Stimulated activated memory B cell treated with anti-CD40 and anti-IgM and Interleukin-4, amounts not matched to agents 10 μg/mL and 1 μg/mL and 100 μg/mL, for 72 hours (primary cell): Measurements from ENCODE around the gene PCDHGB3.
"Not testable (repeated sequence)": the region's sequence is repeated elsewhere in the genome, so short reads cannot be mapped to it uniquely, and the experiment has no call there.

Experiments
- ATAC-seq: fragments of 150-1000 bp; cut with Tn5 transposase; 2 replicates; pipeline ENCODE4 v1.10.0; 2021
- H3K27ac Mint-ChIP-seq: one replicate; pipeline ENCODE4 v1.8.0; 2022; ENCODE audit warnings: mild to moderate bottlenecking, mixed read lengths
- H3K27me3 Mint-ChIP-seq: one replicate; pipeline ENCODE4 v1.8.0; 2022; ENCODE audit warnings: mixed read lengths
- H3K36me3 Mint-ChIP-seq: one replicate; pipeline ENCODE4 v1.8.0; 2022; ENCODE audit warnings: mixed read lengths
- H3K4me1 Mint-ChIP-seq: one replicate; pipeline ENCODE4 v1.8.0; 2022; ENCODE audit warnings: mixed read lengths
- H3K4me3 Mint-ChIP-seq: one replicate; pipeline ENCODE4 v1.8.0; 2022; ENCODE audit warnings: mild to moderate bottlenecking, moderate library complexity, mixed read lengths
- H3K9me3 Mint-ChIP-seq: one replicate; pipeline ENCODE4 v1.8.0; 2022; ENCODE audit warnings: mixed read lengths

PCDHGB3 gene

GRCh38 chr5:141369994-141370848 lies at the start of gene PCDHGB3:
PCDHGB3 (plus strand) TSS chr5:141370242; CDS start chr5:141370395, 153 bp downstream.
- Mint-ChIP-seq H3K36me3 (peaks cover 11% of the 10 kb centered on the region), H3K9me3 (peaks cover 3% of the 10 kb centered on the region), H3K4me1 (peaks cover 6% of the 10 kb centered on the region), H3K27ac (peak within 1 kb of the TSS; percentile 83), H3K27me3 (peaks cover 34% of the 10 kb centered on the region), H3K4me3 (peak within 1 kb of the TSS; percentile 90)
- ATAC-seq, result peak; percentile 77

GRCh38 chr5:141322261-141322660 lies 47.8 kb upstream of the PCDHGB3 start:
- Mint-ChIP-seq H3K27ac (no peak overlapping the region), H3K4me1 (peaks cover 36% of the 10 kb centered on the region), H3K36me3 (peaks cover 29% of the 10 kb centered on the region), H3K9me3 (peaks cover 15% of the 10 kb centered on the region), H3K27me3 (peaks cover 14% of the 10 kb centered on the region), H3K4me3 (peak overlapping the region; percentile 31)
- no peak for ATAC-seq

GRCh38 chr5:141326088-141326854 lies 43.8 kb upstream of the PCDHGB3 start:
- Mint-ChIP-seq H3K4me3 (peak overlapping the region; percentile 84), H3K4me1 (peaks cover 15% of the 10 kb centered on the region), H3K9me3 (peaks cover 6% of the 10 kb centered on the region), H3K27me3 (peaks cover 30% of the 10 kb centered on the region), H3K36me3 (no peaks in the 10 kb centered on the region), H3K27ac (peak overlapping the region; percentile 74)
- ATAC-seq, result peak; percentile 82

GRCh38 chr5:141328231-141328630 lies 41.8 kb upstream of the PCDHGB3 start:
- Mint-ChIP-seq H3K36me3 (no peaks in the 10 kb centered on the region), H3K27me3 (peaks cover 50% of the 10 kb centered on the region), H3K27ac (no peak overlapping the region), H3K4me3 (no peak overlapping the region), H3K9me3 (peaks cover 6% of the 10 kb centered on the region), H3K4me1 (peaks cover 9% of the 10 kb centered on the region)
- ATAC-seq, result no peak

- peaks cover 9% of the 10 kb centered on the region for H3K4me1 Mint-ChIP-seq
- no peaks in the 10 kb centered on the region for H3K36me3 Mint-ChIP-seq
- peak within 1 kb of the TSS; percentile 16 for H3K4me3 Mint-ChIP-seq
- H3K27ac Mint-ChIP-seq, result no peak within 1 kb of the TSS
- peaks cover 11% of the 10 kb centered on the region for H3K9me3 Mint-ChIP-seq
- no peak for ATAC-seq
- peaks cover 68% of the 10 kb centered on the region for H3K27me3 Mint-ChIP-seq
Measured at GRCh38 chr5:141330299-141331080, 39.6 kb upstream of the PCDHGB3 start, which contains the start of gene PCDHGA1. PCDHGA1 (plus strand) TSS chr5:141330514.

- not testable (repeated sequence) for H3K4me3 Mint-ChIP-seq, H3K4me1 Mint-ChIP-seq, H3K27ac Mint-ChIP-seq, ATAC-seq, H3K36me3 Mint-ChIP-seq
- H3K9me3 Mint-ChIP-seq, result peaks cover 20% of the 10 kb centered on the region
- H3K27me3 Mint-ChIP-seq, result peaks cover 72% of the 10 kb centered on the region
Measured at GRCh38 chr5:141332571-141332970, 37.5 kb upstream of the PCDHGB3 start.

GRCh38 chr5:141338538-141339306 lies 31.3 kb upstream of the PCDHGB3 start, which contains the start of gene PCDHGA2:
PCDHGA2 (plus strand) TSS chr5:141338760.
- Mint-ChIP-seq H3K27ac (no peak within 1 kb of the TSS), H3K9me3 (peaks cover 27% of the 10 kb centered on the region), H3K4me1 (no peaks in the 10 kb centered on the region), H3K36me3 (no peaks in the 10 kb centered on the region), H3K4me3 (peak within 1 kb of the TSS; percentile 18), H3K27me3 (peaks cover 91% of the 10 kb centered on the region)
- no peak for ATAC-seq

GRCh38 chr5:141340781-141341354 lies 29.2 kb upstream of the PCDHGB3 start:
- Mint-ChIP-seq H3K9me3 (peaks cover 28% of the 10 kb centered on the region), H3K27me3 (peaks cover 91% of the 10 kb centered on the region)
- not testable (repeated sequence) for ATAC-seq, H3K4me1 Mint-ChIP-seq, H3K36me3 Mint-ChIP-seq, H3K4me3 Mint-ChIP-seq, H3K27ac Mint-ChIP-seq

- ATAC-seq, result no peak
- Mint-ChIP-seq H3K9me3 (peaks cover 26% of the 10 kb centered on the region), H3K4me3 (no peak overlapping the region), H3K27ac (no peak overlapping the region), H3K36me3 (no peaks in the 10 kb centered on the region), H3K4me1 (no peaks in the 10 kb centered on the region), H3K27me3 (peaks cover 88% of the 10 kb centered on the region)
Measured at GRCh38 chr5:141342773-141343172, 27.3 kb upstream of the PCDHGB3 start.

GRCh38 chr5:141343242-141343952 lies 26.6 kb upstream of the PCDHGB3 start, which contains the start of gene PCDHGA3:
PCDHGA3 (plus strand) TSS chr5:141343829; CDS start chr5:141344034, 205 bp downstream.
- Mint-ChIP-seq H3K27ac (no peak within 1 kb of the TSS), H3K36me3 (no peaks in the 10 kb centered on the region), H3K27me3 (peaks cover 85% of the 10 kb centered on the region), H3K9me3 (peaks cover 22% of the 10 kb centered on the region), H3K4me3 (peak within 1 kb of the TSS; percentile 34), H3K4me1 (no peaks in the 10 kb centered on the region)
- no peak for ATAC-seq

GRCh38 chr5:141343953-141344463 lies 26.0 kb upstream of the PCDHGB3 start:
- Mint-ChIP-seq H3K27me3 (peaks cover 85% of the 10 kb centered on the region), H3K36me3 (no peaks in the 10 kb centered on the region), H3K9me3 (peaks cover 22% of the 10 kb centered on the region), H3K27ac (no peak overlapping the region), H3K4me1 (no peaks in the 10 kb centered on the region), H3K4me3 (peak overlapping the region; percentile 34)
- ATAC-seq, result no peak

- Mint-ChIP-seq H3K27ac (no peak overlapping the region), H3K27me3 (peaks cover 87% of the 10 kb centered on the region), H3K9me3 (peaks cover 20% of the 10 kb centered on the region), H3K4me1 (no peaks in the 10 kb centered on the region), H3K4me3 (no peak overlapping the region), H3K36me3 (peaks cover 3% of the 10 kb centered on the region)
- no peak for ATAC-seq
Measured at GRCh38 chr5:141345327-141345726, 24.7 kb upstream of the PCDHGB3 start.

GRCh38 chr5:141346017-141346416 lies 24.0 kb upstream of the PCDHGB3 start:
- Mint-ChIP-seq H3K9me3 (peaks cover 19% of the 10 kb centered on the region), H3K27me3 (peaks cover 87% of the 10 kb centered on the region)
- not testable (repeated sequence) for H3K27ac Mint-ChIP-seq, H3K4me3 Mint-ChIP-seq, ATAC-seq, H3K4me1 Mint-ChIP-seq, H3K36me3 Mint-ChIP-seq
